ENCODE results near the gene TCEA2. TPM values are rescaled to one million over a fixed set of nuclear protein-coding genes. Genes with fewer than 3 reads are reported as not detected.

TCEA2 gene
- total RNA-seq, 4 donors from 2014 or later: 28.1 to 39.7 (median 33.6) TPM

DNA sequence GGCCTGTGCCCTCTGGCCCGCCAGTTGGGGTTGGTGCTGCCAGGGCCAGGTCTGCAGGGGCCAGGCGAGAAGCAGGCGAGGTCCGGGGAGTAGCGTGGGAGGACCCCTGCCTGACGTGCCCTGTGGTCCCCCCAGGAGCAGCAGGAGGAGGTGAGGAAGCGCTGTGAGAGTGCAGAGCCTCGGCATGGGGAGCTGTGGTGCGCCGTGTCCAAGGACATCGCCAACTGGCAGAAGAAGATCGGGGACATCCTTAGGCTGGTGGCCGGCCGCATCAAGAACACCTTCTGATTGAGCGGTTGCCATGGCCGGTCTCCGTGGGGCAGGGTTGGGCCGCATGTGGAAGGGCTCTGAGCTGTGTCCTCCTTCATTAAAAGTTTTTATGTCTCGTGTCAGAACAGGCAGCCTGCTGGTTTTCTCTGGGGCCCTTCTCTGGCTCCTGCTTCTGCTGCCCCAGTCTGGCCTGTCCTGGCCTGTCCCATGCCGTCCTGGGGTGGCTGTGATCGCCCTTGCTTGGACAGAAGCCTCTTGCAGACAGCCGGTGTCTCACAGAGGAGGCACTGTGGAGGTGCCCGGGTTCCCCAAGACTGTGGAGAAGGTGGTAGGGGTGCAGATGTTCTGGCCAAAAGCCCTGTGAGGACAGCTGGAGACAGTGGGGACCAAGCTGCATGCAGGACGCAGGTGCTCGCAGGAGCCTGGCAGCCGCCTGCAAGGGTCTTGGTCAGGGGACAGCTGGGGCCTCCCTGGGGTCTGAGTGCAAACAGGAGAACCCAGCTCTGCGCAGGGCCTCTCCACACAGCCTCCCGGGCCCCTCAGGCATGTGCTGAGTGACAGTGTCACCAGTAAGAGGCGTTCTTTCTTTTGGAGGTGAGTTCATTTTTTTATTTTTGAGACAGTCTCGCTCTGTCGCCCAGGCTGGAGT, 30.0 kb upstream of the TCEA2 start:
- 80 to 100% methylated on average over 2 of the region's 31 CpGs for WGBS, 2 donors (ENCODE audit: low coverage in 1 of 2)
- Histone ChIP-seq H3K36me3 (peaks cover 0 to 81% of the 10 kb centered on the region in 2 donors), H3K4me1 (peaks cover 0 to 8% (median under 1%) of the 10 kb centered on the region in 3 donors)

DNA sequence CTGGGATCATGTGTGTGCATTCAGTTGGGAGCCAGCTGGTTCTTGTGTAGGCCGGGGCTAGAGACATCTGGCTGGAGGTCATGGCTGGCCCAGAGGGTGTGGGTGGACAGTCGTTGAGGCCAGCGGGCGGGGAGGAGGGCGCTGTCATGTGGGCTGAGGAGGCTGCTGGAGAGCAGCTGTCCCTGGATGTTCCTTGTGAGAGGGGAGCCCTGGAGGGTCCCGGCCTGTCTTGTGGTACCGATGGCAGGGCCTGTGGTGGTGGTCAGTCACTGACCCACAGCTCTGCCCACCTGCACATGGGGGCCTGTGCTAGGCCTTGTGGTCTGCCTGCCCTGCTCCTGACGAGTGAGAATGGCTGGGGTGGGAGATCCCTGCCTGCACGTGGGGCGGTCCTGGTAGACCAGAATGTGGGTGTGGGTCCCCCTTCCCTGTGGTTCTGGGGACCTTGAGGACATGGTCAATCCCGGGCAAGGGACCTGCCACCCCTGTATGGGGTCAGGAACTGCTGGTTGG, 29.0 kb upstream of the TCEA2 start:
- ATAC-seq: peak; percentile 47
- Histone ChIP-seq H3K4me1 (peaks cover 0 to 18% (median 11%) of the 10 kb centered on the region in 3 donors), H3K27me3 (peaks cover 37% of the 10 kb centered on the region), H3K9me3 (no peaks in the 10 kb centered on the region), H3K4me3 (no peak overlapping the region), H3K27ac (no peak overlapping the region), H3K36me3 (peaks cover 0 to 70% of the 10 kb centered on the region in 2 donors)
- TF ChIP-seq, protein P1, sequence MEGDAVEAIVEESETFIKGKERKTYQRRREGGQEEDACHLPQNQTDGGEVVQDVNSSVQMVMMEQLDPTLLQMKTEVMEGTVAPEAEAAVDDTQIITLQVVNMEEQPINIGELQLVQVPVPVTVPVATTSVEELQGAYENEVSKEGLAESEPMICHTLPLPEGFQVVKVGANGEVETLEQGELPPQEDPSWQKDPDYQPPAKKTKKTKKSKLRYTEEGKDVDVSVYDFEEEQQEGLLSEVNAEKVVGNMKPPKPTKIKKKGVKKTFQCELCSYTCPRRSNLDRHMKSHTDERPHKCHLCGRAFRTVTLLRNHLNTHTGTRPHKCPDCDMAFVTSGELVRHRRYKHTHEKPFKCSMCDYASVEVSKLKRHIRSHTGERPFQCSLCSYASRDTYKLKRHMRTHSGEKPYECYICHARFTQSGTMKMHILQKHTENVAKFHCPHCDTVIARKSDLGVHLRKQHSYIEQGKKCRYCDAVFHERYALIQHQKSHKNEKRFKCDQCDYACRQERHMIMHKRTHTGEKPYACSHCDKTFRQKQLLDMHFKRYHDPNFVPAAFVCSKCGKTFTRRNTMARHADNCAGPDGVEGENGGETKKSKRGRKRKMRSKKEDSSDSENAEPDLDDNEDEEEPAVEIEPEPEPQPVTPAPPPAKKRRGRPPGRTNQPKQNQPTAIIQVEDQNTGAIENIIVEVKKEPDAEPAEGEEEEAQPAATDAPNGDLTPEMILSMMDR (IDR thresholded peaks at IDR 0.05): no peak
- no peak for TF ChIP-seq POLR2AphosphoS5 (IDR thresholded peaks at IDR 0.05)
- no peak for TF ChIP-seq POLR2A (IDR thresholded peaks at IDR 0.05)
- TF ChIP-seq EP300 (IDR thresholded peaks at IDR 0.05): no peak
- no CpG with 5 or more reads among the region's 11 CpGs for WGBS, 2 donors (ENCODE audit: low coverage in 1 of 2)

More for the DNA sequence above, 30.0 kb upstream of the TCEA2 start:
- ATAC-seq: no peak
- TF ChIP-seq EP300 (IDR thresholded peaks at IDR 0.05) (no peak), POLR2A (IDR thresholded peaks at IDR 0.05) (no peak), POLR2AphosphoS5 (IDR thresholded peaks at IDR 0.05) (no peak)
- TF ChIP-seq, protein P1 (IDR thresholded peaks at IDR 0.05): no peak
- Histone ChIP-seq H3K27me3 (peaks cover 27% of the 10 kb centered on the region), H3K27ac (no peak overlapping the region), H3K4me3 (no peak overlapping the region), H3K9me3 (no peaks in the 10 kb centered on the region)

DNA sequence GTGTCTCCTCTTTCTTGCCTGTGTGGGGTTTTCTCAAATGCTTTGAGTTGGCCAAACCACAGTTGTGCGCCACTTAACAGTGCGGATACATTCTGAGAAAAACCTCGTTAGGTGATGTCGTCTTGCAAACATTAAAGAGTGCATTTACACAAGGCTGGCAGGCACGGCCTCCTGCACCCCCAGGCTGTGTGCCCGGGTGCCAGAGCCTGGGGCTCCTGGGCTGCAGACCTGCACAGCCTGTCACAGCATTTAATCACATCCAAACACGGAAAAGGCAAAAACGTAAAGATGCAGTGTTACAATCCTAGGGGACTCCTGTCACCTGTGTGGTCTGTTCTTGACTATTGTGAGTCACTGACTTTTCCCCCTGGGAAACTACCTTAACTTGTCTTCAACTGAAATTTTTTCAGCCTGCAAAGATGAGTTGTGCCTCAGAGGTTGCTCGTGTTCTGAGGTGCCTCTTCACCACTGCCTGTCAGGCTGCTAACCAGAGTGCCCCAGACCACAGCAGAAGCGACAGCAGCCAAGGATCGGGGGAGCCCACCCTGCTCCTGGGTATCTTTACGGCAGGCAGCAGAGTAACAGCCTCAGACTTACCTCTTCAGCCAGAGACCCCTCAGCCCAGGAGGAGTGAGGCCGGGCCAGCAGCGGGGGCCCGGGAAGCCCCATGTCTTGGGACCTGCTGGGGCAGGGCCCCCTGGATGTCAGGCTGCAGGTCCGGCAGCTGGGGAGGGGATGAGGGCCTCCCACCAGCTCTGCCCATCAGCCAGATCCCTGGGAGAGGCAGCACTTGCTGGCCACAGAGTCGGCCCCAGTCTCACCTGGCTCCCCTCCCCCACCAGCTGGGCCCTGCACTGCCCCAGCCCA, 27.7 kb upstream of the TCEA2 start:
- no peak overlapping the region for H3K27ac ChIP-seq
- no peaks in the 10 kb centered on the region for H3K9me3 ChIP-seq
- no peak overlapping the region for H3K4me3 ChIP-seq
- peaks cover 0 to 31% (median 15%) of the 10 kb centered on the region in 3 donors for H3K4me1 ChIP-seq
- H3K36me3 ChIP-seq: peaks cover 0 to 57% of the 10 kb centered on the region in 2 donors
- H3K27me3 ChIP-seq: peaks cover 50% of the 10 kb centered on the region
- TF ChIP-seq POLR2AphosphoS5 (IDR thresholded peaks at IDR 0.05) (no peak), POLR2A (IDR thresholded peaks at IDR 0.05) (no peak), EP300 (IDR thresholded peaks at IDR 0.05) (no peak)
- TF ChIP-seq, protein P1 (IDR thresholded peaks at IDR 0.05): no peak
- ATAC-seq: no peak
- WGBS, 2 donors (ENCODE audit: low coverage in 1 of 2): 62 to 73% methylated on average over 2 to 6 of the region's 17 CpGs

DNA sequence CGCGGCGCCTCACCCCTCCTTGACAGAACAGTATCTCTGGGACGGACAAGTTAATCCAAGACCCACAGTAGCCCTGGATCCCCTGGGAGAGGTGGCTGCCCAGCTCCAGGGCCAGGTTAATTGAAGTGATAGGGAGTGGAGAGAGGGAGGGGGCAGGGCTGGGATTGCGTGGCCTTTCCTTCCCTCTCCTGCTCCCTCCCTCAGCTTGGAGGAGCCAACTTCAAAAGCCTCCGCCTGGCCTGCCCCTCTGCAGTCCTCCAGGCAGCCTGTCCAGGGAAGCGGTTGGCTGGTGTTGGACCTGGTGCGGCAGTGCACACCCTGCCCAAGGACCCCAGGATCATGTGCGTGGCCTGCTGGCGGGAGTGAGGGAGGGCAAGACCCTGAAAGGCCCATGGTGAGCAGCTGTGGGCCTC, 27.1 kb upstream of the TCEA2 start, which contains the start of gene C20orf204:
C20orf204 (plus strand) TSS at position 250 of the 413 bp plus-strand sequence; CDS start at position 392, 142 bp downstream.
- 100% methylated on average over 1 of the region's 10 CpGs; no CpG with 5 or more reads in 1 of the 2 donors for WGBS, 2 donors (ENCODE audit: low coverage in 1 of 2)
- no peak for ATAC-seq
- H3K4me3 ChIP-seq: no peak within 1 kb of the TSS
- H3K27me3 ChIP-seq: peaks cover 56% of the 10 kb centered on the region
- no peaks in the 10 kb centered on the region for H3K9me3 ChIP-seq
- peaks cover 0 to 51% of the 10 kb centered on the region in 2 donors for H3K36me3 ChIP-seq
- H3K27ac ChIP-seq: no peak within 1 kb of the TSS
- TF ChIP-seq POLR2AphosphoS5 (IDR thresholded peaks at IDR 0.05) (no peak), EP300 (IDR thresholded peaks at IDR 0.05) (no peak), POLR2A (IDR thresholded peaks at IDR 0.05) (no peak)
- TF ChIP-seq, protein P1 (IDR thresholded peaks at IDR 0.05): no peak
- H3K4me1 ChIP-seq: peaks cover 0 to 37% (median 15%) of the 10 kb centered on the region in 3 donors

Data from gastroesophageal sphincter (tissue), 4 donors.